Activated CD4-positive, CD25-positive, alpha-beta regulatory T cell treated with anti-CD3 and anti-CD28 coated beads, Interleukin-2, amount 50 U/mL, for 24 hours (primary cell): ENCODE data around the gene GALR3.
"Not testable (repeated sequence)": the region's sequence is repeated elsewhere in the genome, so short reads cannot be mapped to it uniquely, and the experiment has no call there.

Experiments used
- ATAC-seq, 2 donors: fragments of 150-1000 bp; cut with Tn5 transposase; one replicate each; pipeline ENCODE4 v1.10.0; 2021; ENCODE audit warnings: mild to moderate bottlenecking in 1 of 2, moderate library complexity in 1 of 2

Gene GALR3, protein sequence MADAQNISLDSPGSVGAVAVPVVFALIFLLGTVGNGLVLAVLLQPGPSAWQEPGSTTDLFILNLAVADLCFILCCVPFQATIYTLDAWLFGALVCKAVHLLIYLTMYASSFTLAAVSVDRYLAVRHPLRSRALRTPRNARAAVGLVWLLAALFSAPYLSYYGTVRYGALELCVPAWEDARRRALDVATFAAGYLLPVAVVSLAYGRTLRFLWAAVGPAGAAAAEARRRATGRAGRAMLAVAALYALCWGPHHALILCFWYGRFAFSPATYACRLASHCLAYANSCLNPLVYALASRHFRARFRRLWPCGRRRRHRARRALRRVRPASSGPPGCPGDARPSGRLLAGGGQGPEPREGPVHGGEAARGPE

GRCh38 chr22:37823134-37823985 is at the start of gene GALR3:
TSS of gene GALR3 (plus strand) at chr22:37823382. CDS start at chr22:37823407, 25 bp downstream.
- no peak for ATAC-seq

DNA sequence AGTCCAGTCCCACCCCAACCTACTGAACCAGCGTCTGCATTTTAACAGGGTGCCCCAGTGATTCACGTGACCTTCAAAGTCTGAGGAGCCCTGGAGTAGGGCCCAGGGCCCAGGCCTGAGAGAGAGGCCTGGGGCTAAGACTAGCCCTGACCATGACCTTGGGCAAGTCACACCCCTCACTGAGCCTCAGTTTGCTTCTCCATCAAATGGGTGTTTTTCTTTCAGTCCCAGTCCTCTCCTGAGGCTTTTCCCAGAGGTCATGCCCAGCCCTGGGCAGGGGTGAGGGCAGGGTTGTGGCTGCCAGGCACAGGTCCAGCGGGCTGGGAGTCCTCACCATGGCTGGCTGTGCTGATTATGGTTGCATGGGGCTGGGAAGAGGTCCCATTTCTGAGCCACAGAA is 48.5 kb upstream of the GALR3 start:
- no peak for ATAC-seq

DNA sequence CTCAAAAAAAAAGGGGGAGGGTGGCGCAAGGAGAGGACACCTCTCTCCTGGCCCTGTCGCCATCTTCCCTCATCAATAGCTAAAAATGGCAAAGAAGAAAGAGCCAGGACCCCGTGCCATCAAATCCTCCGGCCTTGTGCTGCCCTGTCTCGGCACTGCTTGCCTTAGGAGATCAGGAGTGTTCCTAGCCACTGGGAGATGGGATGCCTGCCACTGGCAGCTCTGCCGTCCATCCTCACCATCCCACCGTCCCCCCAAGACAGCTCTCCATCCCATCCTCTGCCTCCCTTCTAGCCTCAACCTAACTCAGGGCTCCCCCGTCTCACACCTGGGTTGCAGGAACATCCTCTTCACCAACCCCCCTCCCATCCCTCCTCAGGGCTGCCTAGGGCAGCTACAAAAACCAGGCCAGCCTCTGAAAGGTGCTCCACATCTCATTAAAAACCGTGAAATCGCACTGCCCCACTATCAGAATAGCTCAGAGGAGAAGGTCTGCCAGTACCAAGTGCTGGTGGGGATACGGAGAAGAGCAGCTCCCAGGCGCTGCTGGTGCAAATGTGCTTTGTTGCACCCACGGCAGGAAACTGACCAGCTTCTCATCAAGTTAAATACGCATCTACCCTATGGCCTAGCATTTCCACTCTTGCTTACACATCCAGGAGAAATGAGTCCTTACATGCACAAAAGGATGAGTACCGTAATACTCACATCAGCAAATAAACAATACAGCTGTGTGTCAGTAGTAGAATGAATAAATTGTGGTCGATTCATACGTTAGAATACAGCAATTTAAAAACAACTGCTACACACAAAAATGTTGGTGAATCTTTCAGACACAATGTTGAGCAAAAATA is 47.2 kb upstream of the GALR3 start:
- peak in 1 of 2 donors; percentile 20 for ATAC-seq

DNA sequence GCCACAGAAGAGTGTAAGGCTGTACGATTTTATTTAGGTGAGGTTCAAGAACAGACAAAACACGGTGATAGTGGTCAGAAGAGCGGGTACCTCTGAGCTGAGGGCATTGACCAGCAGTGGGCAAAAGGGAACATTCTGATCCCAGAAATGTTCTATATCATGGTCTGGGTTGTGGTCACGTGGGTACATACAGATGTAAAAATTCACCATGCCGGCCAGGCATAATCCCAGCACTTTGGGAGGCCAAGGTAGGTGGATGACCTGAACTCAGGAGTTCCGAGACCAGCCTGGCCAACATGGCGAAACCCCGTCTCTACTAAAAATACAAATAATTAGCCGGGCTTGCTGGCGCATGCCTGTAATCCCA is 46.6 kb upstream of the GALR3 start:
- no peak for ATAC-seq

DNA sequence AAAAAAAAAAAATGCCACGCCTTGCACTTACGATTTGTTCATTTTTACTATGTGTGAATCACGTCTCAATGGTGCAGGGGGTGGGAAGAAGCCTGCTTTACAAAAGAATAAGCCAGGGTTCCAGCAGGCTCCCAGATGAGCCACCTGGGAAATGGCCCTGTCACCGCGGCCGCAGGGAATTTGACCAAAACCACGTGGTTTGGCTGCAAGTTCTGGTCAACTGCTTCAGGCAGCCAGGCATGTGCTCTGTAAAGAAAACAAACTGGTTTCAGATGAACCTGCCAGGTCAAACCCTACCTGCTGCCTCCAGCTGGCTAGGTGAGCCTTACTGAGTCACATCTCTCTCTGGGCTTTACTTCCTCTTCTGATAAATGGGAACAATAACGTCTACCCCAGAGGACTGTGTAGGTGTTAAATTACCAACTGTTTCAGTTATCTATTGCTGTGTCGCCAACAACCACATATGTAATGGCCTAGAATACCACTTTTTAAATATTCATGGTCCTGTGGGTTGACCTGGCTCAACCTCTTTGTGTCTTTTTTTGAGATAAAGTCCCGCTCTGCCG is 46.0 kb upstream of the GALR3 start:
- ATAC-seq = peak in 1 of 2 donors; percentile 48

- no peak for ATAC-seq
These were observed 44.7 kb upstream of the GALR3 start for GRCh38 chr22:37778370-37779009.

DNA sequence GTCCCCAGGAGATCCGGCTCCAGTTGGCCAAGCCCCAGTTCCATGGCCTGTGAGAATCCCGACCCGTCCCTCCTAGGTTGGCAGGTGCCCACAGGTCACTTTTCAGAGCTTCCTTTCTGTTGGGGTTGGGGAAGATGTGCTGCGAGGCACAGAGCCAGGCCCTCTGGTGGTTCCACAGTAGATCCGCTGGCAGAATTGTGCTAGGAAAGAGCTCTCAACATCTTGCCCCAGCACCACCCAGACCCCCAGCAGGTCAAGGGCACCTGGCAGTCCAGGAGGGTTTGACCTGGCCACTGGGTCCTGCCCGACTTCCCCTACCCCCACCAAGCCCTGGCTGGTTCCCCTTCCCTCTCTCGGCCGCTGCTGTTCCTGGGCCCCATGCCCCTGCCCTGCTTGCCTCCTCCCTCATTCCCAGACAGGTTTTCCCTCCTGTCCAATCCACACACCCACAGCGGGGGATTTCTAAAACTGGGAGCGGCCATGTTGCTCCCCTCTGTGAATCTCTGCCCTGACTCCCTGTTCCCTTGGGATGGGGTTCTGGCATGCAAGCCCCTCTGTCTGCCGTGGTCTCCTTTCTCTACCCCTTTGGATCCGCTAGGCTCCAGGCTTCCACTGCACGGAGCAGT is 41.6 kb upstream of the GALR3 start:
- ATAC-seq = no peak

DNA sequence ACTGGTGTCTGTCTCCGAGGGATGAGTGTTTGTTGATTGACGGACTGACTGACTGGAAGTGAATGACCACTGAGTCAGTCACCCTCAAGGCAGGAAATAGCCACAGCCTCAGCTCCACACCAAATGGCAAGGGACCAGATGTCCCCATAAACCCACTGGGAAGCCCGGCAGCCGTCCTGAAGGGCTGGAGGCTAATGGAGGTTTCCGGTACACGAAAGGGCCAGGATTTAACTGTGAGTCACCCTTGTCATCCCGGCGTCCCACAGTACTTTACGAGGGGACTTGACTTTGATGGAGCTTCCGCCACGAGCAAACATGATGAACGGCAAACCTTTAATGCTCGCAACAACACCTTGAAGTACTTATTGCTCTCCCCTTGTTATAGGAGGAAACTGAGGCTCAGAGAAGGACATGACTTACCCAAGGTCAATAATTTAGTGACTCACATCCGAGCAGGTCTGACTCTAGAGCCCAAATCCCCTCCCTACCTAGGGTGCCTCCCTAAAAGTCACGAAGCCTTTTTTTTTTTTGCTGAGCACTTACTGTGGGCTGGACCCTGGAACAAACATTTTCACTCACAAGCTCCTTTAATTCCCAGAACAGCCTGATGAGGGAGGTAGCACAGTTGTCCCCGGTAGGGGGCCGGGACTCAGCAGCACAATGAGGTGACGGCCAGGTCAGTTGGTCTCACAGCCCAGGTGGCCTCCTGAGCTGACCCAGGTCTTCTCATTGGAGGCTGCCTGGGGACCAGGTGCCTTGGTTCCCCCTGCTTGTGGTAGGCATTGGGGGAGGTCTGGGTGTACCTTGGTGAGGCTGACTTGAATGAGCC is 40.6 kb upstream of the GALR3 start:
- no peak for ATAC-seq

DNA sequence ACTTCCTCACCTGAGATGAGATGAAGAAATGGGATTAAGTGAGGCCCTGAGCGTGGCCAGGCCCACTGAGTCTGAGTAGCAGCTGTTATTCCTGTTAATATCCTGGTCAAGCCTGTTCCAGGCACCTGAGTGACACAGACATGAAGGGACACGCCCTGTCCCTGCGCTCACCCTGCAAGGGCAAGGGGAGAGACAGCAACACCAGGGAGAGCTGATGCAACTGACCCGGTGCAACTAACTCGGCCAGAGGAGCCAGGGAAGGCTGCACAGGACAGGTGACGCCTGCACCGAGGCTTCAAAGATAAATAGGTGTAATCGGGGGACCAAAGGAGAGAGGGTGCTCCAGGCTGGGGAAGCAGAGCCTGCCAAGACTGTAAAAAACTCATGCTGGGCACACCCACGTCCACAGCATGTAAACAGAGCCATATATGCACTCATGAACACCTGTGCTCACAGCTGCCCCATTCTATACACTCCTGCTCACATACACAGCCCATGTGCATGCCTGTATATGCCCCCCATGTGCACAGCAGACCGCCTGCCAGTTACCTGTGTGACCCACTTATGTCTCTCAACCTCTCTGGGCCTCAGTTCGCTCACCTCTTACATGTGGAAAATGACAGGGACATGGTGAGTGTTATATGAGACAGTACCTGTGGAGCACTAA is 38.2 kb upstream of the GALR3 start:
- ATAC-seq = no peak

- ATAC-seq = no peak
These were observed 32.9 kb upstream of the GALR3 start for GRCh38 chr22:37790234-37790633.

GRCh38 chr22:37792494-37792893 is 30.7 kb upstream of the GALR3 start:
- ATAC-seq = no peak

DNA sequence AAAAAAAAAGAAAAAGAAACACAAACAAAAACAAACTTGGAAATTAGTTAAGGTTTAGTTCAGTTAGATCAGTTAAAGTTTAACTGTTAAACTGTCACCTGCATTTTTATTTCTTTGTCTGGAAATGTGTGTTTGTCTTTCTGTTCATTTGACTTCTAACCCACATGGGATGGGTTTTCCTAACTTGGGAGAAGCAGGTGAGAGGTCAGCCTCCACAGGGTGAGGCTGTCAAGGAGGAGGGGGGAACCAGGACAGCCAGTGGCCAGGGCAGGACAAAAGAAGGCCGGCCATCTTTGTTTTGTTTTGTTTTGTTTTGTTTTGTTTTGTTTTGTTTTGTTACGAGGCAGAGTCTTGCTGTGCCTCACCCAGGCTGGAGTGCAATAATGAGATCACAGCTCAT is 28.8 kb upstream of the GALR3 start:
- no peak for ATAC-seq

GRCh38 chr22:37796079-37796478 is 27.1 kb upstream of the GALR3 start:
- ATAC-seq = no peak

DNA sequence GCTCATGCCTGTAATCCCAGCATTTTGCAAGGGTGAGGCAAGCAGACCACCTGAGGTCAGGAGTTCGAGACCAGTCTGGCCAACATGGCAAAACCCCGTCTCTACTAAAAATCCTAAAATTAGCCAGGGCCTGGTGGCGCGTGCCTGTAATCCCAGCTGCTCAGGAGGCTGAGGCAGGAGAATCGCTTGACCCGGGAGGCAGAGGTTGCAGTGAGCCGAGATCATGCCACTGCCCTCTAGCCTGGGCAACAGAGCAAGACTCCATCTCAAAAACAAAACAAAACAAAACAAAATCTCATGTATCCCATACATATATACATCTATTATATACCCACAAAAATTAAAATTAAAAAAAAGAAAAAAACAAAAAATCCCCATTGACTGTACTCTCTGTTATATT is 25.9 kb upstream of the GALR3 start:
- not testable (repeated sequence) for ATAC-seq

DNA sequence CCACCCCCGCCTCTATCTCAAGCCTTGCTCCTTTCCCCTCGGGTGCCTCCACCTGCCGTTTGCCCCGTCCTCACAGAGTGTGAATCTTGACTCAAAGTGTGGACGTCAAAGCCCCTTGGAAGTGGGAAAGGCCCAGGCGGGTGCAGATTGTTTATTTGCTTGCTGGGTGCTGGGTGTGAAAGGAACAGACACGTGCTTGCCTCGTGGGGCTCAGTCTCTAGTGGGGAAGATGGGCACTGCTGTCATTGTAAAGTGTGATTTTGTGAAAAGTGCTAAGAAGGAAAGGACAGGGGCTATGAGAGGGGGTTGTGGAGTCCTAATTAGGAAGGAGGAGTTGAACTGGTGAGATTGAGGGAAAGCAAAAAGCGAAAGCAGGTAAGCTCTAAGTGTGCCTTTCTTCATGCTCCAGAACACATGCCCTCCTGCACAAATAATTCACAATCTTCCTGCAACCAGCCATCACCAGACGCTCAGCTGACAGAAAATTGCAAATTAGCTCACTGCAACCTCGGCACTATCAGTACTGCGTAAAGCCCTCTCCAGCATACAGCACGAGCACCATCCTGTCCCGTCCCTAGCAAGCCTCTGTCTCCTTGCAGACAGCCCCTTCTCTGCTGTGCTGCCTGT is 25.2 kb upstream of the GALR3 start:
- no peak for ATAC-seq

DNA sequence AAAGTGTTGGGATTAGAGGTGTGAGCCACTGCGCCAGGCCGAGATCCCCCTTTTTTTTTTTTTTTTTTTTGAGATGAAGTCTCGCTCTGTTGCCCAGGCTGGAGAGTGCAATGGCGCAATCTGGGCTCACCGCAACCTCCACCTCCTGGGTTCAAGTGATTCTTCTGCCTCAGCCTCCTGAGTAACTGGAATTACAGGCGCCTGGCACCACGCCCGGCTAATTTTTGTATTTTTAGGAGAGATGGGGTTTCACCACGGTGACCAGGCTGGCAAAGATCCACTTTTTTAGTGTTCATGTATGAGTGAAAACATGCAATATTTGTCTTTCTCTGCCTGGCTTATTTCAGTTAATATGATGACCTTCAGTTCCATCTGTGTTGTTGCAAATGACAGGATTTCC is 23.2 kb upstream of the GALR3 start:
- ATAC-seq = not testable (repeated sequence)

DNA sequence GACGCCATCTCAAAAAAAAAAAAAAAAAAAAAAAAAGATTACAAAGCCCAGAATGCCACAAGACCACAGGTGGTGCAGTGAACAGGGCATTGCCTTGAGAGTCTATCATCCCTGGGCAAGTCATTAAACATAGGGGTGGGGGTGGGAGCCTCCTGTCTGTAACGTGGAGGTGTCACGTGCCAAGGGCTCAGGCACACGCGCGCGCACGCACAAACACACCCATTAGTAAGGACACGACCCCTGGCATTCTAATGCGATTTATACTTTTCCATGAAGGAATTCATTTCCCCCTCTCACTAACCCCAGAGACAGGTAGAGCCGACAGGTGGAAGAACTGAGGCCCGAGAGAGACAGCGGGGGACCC is 21.3 kb upstream of the GALR3 start:
- ATAC-seq = no peak

GRCh38 chr22:37802310-37803194 is 20.6 kb upstream of the GALR3 start:
- no peak for ATAC-seq

DNA sequence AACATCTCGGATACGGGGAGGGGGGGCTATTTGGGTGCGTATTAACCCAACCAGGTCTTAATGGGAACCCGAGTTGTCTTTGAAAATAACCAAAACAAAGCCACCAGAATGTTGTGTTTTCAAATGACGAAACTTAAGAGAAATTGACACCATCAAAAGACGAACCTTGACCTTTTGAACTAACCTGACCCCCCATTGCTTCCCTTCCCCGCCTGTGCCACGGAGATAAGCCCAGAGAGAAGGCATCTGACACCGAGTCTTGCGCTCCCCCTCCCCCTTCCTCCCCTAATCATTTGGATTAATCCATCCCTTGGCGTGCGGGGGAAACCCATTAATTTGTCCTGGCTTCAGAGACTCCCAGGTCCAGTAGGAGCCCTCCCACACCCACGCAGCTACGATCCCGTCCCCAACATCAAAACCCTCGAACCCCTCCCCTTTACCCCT is 20.0 kb upstream of the GALR3 start:
- ATAC-seq = no peak
